T-helper 1 cell treated with Interleukin-12 subunit alpha and Interleukin-12 subunit beta and Interleukin-4 antibody, amounts not matched to agents 30 ng/mL and 1 ng/mL, for 36 hours (primary cell): ENCODE data around the gene THY1. TPM values are rescaled to one million over a fixed set of nuclear protein-coding genes. Genes with fewer than 3 reads are reported as not detected.

Experiments used
- intact Hi-C: fragments of 100-400 bp; cut with micrococcal nuclease; formaldehyde crosslinking; loops from one replicate; pipeline ENCODE4 v1.15.1; 2024
- total RNA-seq: library from RNA; stranded (reverse); gene quantifications from 2 replicates; pipeline ENCODE4 v1.2.3, GENCODE V29; 2022

THY1 gene
- total RNA-seq, 1 donor from 2014 or later: 3.5 TPM

- intact Hi-C loops: no loop called here
These were observed 51.8 kb downstream of the THY1 start for GRCh38 chr11:119371067-119371601.

GRCh38 chr11:119370486-119371046 lies 52.4 kb downstream of the THY1 start:
- intact Hi-C loops: no loop called here

- intact Hi-C loops: no loop called here
These were observed 53.6 kb downstream of the THY1 start for GRCh38 chr11:119369132-119369925.

- intact Hi-C loops: no loop called here
These were observed 54.6 kb downstream of the THY1 start for GRCh38 chr11:119368121-119369034.

- intact Hi-C loops: no loop called here
These were observed 55.3 kb downstream of the THY1 start for GRCh38 chr11:119367661-119368120.

Other genes starting within 250 kb of the THY1 start
- 0.49 and 0.90 TPM in 2 replicates for gene NHERF4, start 237.7 kb downstream of the THY1 start, total RNA-seq
- 42.0 and 42.1 TPM in 2 replicates for gene CBL, start 216.8 kb downstream of the THY1 start, total RNA-seq
- 2.8 and 3.9 TPM in 2 replicates for gene MCAM, start 106.0 kb downstream of the THY1 start, total RNA-seq
- 27.2 and 29.9 TPM in 2 replicates for gene RNF26, start 88.6 kb downstream of the THY1 start, total RNA-seq
- not detected in 2 replicates for gene C1QTNF5, start 82.3 kb downstream of the THY1 start, total RNA-seq
- gene MFRP, start 76.5 kb downstream of the THY1 start, total RNA-seq: not detected in 2 replicates
- gene USP2, start 41.5 kb downstream of the THY1 start, total RNA-seq: 0.15 and 0.17 TPM in 2 replicates